Heart left ventricle (tissue), 13 donors: Measurements from ENCODE around the gene RNF217.

ENCODE experiments used
- POLR2A ChIP-seq, 2 donors: fragments of 450-650 bp; IDR thresholded peaks; one replicate each; pipeline ENCODE4 v1.6.1; 2017; ENCODE audit warnings: antibody characterized with exemption in 2 of 2, mild to moderate bottlenecking in 2 of 2, moderate library complexity in 2 of 2
- TF ChIP-seq, protein P1 (sequence below), 12 donors: fragments of 200-600 bp; sonication (generic) in 4 of 12; IDR thresholded peaks; one replicate each; pipeline versions ENCODE4 v1.5.0 to v1.8.0; 2018 to 2022; ENCODE audit warnings: antibody characterized with exemption in 12 of 12, mild to moderate bottlenecking in 5 of 12
- donor health status: ischemic (EF 13 %, LVEDD 7.1; RV severe dilation, severe dysfunction).
- donor health status: DM: no; HTN: yes; CAD: no.
- donor health status: DM: no; HTN: no; CAD: no.
- donor health status: ischemic (EF 25% LVEDD 6.9; RV normal size, moderate dysfunction).
- donor health status: ischemic (EF 25% LVEDD 5.7; RV mildly dilated, moderate dysfunction).
- donor health status: ischemic (EF 35%, LVEDD 5.7; RV mildly dilated, moderate dysfunction).
- donor health status: nonischemic (EF 11% LVEDD 7.7; RV severe dilation, severe dysfunction).
- donor health status: DM: yes; HTN: yes; CAD: no.
- donor health status: PGD.
- donor health status: ischemic (EF 29% LVEDD 5.4; RV normal size, mild dysfunction).
- donor health status: nonischemic (EF 23%, LVEDD 6.1; RV moderate dilation, normal function).

GRCh38 chr6:124993327-124993726 lies 31.1 kb downstream of the RNF217 start:
- TF ChIP-seq, protein P1, sequence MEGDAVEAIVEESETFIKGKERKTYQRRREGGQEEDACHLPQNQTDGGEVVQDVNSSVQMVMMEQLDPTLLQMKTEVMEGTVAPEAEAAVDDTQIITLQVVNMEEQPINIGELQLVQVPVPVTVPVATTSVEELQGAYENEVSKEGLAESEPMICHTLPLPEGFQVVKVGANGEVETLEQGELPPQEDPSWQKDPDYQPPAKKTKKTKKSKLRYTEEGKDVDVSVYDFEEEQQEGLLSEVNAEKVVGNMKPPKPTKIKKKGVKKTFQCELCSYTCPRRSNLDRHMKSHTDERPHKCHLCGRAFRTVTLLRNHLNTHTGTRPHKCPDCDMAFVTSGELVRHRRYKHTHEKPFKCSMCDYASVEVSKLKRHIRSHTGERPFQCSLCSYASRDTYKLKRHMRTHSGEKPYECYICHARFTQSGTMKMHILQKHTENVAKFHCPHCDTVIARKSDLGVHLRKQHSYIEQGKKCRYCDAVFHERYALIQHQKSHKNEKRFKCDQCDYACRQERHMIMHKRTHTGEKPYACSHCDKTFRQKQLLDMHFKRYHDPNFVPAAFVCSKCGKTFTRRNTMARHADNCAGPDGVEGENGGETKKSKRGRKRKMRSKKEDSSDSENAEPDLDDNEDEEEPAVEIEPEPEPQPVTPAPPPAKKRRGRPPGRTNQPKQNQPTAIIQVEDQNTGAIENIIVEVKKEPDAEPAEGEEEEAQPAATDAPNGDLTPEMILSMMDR (IDR thresholded peaks at IDR 0.05), result no peak
- no peak for TF ChIP-seq POLR2A (IDR thresholded peaks at IDR 0.05)
